ENCODE results near the gene GORASP1.

GORASP1 gene

DNA sequence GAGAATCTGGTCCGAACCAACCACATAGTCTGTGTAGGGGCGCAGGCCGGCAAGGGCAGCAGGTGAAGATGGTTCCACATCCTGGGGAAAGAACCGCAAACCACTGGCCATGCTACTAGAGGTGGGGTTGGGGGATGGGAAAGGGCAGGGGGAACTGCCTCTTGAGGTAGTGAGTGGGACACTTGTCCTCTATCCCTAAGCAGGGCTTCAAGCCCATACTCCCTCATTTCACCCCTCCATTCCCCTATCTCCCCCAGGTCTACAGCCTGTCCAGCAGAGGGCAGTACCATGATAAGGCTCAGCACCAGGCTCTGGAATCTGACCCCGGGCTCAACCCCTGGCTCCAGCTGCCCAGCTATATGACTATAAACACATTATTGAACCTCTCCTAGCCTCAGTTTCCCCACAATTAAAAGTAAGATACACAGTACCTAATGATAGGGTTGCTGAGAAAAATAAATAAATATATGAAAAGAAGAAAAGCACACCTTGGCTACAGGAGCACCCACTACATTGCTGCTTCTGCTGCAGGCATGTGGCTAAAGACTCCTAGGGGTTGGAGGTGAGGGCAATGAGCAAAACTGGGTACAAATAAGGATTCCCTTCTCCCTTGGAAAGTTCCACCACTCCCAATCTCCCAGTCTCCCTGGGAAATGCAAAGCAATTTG, 6.3 kb downstream of the GORASP1 start:
- peak; percentile 66 for DNase-seq

DNA sequence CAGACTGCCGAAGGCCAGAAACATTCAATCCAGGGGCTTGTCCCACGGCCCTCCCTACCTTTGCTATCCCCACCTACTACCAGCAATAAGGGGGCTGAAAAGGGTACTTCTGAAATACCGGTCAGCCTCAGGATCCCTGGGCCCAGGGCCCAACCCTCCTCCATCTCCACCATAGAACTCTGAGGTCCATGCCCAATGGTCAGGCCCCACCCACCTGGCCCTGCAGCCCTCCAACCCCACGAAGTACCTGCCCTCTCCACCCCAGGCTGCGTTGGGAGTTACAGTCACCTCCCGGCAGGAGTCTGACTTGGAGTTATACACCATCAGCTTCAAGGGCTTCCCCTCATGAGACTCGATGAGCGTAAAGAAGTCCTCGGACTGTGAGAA, 6.9 kb downstream of the GORASP1 start:
- DNase-seq = no peak

DNA sequence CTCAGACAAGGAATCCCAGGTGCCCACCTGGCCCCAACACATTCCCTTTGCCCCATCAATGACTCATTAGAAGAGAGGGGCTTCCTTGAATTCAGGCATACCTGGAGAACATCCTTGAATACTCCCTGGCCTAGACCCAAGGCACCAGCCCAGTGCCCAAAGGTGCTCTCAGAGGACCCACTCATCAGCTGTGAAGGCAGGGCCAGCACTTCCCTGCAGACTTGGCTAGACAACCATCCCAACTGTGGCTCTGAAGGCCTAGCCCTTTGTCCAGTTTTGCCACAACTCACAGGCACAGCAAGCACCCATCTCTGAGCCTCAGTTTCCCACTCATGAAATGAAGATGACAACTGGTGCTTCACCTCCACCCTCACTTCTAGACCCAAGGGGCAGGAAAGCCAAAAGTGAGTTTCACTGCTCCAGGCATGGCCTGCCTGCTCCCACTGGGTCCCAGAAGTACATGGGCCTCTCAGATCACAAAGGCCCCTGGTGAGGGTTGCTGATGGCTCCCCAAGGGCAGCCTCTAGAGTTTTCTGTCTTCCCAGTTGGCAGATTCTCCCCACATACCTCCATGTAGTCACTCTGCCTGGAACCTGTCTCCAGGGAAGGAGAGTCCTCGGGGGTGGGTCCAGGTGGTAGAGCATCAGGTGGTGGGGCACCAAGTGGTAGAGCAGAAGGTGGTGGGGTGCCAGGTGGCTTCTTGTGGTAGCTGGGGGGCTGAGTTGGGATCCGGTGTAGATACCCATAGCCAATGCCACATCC, 7.5 kb downstream of the GORASP1 start:
- no peak for DNase-seq

DNA sequence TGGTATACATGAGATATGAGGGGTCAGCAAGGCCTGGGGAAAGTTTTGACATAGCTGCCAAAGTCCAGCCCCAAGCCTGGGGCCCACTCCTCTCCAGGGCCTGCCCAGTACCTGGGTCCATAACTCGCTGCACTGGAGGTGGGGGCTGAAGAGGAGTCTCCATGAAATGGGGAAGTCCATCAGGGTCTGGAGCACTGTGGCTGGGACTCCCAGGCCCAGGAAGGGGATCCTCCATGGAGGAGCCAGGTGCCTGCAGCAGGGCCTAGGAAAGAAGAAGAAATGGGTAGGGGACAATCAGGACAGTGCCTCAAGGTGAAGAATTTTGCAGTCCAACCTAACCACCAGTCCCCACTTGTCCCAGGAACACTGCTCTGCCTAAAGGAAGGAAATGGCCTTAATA, 8.2 kb downstream of the GORASP1 start:
- DNase-seq = no peak

DNA sequence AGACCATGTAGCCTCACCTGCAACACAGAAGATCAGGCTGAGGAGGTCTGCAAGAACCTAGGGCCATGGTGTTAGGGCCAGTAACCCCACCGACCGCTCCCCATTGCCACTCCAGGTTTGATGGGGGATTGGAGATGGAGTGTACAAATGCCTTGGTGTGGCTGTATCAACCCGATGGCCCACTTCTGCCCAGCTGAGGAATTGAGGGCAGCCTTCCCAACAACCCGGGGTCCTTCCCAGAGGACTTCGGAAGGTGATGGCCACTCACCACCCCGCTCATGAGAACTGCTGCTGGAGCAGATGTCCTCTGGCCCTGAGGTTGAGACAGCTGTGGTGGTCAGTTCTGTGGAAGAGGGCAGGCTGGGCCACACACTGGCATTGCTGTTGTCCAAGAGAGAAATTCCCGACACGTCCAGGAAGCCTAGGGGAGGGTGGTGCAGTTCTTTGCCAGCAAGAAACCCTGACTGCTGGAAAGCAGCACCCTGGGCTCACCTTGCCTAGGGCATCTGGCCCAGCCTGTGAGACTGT, 8.9 kb downstream of the GORASP1 start:
- no peak for DNase-seq

DNA sequence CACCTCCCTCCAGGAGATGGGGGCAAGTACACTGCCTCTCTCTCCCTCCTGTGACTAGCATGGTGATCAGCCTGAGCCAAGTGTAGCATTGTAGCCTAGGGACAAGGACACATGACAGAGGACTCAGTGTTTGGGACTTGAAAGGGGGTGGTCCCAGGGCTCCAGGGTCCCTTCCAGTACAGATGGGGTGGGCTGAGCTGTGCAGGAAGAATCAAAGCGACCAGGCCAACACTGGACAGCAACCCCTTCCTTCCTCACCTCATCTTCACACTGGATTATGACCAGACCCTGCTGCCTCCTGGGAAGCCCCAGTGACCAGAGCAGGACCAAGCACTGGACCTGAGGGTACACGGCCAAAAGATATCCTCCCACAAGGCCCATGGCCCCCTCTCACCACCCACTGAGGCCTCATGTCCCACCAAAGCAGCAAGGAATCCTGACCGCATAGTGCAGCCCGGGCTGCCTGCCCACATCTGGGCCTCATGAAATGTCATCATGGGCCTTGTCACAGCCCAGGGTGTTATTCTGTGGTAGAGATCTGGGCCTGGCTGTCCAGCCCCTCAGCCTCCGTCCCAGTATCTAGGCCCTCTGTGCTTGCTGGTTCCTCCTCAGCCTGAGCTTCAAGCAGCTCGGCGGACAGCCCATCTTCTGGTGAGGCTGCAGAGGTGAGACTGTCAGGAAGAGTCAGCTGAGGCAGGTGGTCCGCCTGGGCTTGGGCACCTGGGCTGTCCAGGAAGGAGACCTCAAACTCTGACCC, 9.5 kb downstream of the GORASP1 start:
- no peak for DNase-seq

DNA sequence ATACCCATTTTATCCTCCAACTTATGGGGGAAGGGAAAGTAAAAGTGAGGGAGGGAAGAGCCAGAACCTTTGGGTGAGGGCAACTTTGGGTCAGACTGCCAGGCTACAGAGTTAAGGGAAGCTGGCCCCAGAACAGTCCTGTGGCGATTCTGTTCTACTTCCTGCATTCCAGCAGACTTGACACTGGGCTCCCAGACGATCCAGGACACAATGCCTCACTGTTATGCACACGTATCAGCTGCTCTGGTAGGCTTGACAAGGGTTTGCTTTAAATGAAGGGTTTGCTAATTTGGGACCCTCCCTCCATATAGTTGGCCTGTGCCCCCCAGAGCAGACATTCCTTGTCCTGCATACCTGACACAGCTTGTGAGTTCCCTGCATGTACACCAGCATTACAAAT, 10.7 kb downstream of the GORASP1 start:
- DNase-seq = no peak

DNA sequence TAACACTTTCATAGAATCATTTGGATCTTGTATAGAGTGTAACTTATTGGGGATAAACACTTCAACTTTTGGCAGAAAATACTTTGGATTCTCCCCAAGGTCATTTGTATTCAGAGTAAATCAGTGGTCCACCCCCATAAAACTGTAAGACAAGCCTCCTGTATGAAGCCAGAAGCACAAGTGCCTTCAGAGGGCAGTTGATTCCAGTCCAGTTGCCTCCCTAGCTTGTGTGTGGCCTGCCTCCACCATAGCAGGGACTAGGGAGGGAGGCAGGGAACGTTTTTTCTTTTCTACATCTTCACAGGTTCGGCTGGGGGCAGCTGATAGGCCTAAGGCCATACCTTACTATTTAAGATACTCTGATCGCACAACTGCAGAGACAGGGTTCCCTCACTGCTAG, 11.6 kb downstream of the GORASP1 start:
- DNase-seq = no peak

DNA sequence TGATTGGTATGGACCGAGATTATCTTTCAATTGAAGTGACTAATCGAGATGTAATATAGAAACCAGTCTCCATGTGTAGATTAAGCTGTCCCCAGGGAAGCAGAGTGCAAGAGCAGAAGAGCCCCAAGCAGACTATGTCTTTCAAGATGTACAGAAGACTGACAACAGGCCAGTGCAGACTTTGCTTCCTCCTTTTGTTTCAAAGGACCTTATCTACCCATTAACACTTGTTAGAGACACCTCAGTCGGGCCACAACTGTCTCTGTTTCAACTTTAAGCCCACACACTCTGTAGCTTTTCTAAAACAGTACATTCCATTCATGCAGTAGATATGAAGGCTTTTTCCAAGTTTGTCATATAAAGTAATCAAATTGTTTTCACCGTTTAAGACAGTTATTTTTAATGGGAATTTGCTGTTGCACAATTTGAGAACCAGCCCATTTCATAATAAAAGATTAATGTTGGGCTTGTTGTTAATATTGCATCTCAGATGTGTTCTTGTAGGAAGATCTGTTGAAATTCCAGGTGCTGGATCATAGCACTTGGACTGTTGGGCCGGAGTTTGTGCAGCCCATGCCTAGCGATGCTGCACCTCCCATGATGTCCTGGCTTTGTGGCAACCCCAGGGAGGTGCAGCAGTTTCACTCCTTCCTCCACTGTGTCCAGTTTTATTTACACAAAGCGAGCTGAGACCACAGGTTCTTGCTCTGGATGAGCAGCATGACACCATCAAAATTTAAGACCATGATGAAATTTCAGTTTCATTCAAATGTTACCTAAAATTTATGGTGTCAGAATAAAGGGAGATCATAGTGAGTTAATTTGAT, 12.4 kb downstream of the GORASP1 start:
- peak; percentile 38 for DNase-seq

DNA sequence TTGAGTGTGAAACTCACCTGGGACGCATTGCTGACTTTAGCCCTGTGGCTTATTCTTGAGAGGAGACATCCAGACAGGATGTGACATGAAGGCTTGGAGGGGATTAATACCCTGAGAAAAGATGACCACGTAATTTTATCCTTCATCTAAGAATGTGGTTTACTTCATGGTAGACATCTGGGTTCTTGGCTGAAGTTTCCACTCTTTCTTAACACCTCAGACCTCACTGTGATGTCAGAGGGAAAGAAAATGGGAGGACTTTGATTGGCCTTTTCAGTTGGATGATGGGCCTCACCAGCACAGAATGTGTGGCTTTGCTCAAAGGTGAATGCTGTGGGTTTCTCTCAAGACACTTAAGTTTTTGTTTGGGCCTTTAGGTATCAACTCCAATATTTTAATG, 16.5 kb downstream of the GORASP1 start:
- DNase-seq = no peak

DNA sequence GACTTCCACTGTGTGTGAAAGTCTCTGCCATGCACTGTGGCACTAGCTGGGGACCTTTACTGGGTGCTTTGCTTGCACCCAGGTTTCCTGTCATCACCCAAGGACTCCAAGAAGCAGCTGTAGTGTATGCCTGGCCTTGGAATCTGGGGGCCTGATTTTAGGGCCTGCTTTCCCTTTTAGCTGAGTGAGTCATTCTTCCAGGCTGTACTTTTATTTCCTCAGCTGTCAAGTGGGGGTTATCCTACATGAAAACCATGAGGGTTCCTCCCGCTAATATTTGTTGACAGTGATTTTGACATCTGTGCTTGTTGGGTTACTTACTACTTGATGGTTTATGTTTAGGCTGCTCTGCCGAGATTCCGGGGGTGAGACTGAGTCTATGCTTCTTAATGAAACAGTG, 18.5 kb downstream of the GORASP1 start:
- DNase-seq = no peak

DNA sequence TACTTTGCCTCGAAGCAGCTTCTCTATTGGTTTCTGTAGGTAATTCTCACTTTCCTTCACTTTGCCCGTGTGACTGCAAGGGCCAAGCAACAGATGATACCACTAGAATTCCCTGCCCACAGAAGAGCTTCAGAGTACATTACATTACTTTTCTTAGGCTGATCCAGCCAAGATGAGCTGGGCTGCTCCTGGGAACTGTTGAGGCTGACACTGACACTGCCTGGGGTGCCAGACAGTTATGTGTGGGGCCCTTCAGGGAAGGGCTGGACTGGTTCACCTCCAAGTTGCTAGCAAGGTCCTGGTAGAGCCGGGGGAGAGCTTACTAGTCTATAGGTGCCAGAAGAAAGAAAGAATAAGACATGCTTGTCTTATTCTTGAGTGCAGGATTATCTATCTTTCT, 19.0 kb downstream of the GORASP1 start:
- DNase-seq = no peak

DNA sequence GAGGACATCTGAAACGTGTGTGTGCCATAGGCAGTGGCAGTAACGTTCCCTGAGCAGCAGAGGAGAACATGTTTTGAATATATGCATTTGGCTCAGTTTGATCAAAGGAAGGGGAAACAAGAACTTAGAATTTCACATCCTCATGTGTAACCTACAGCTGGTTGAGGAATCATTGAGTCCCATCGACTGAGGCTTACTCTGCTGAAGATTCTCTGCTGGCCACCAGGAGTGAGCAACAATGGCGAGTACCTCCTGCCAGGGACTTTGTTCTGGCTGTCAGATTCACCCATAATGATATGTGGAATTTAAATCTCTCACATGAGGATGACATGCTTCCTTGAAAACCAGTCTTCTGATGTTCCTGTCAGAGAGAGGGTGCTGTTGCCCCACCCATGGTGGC, 21.3 kb downstream of the GORASP1 start:
- no peak for DNase-seq

DNA sequence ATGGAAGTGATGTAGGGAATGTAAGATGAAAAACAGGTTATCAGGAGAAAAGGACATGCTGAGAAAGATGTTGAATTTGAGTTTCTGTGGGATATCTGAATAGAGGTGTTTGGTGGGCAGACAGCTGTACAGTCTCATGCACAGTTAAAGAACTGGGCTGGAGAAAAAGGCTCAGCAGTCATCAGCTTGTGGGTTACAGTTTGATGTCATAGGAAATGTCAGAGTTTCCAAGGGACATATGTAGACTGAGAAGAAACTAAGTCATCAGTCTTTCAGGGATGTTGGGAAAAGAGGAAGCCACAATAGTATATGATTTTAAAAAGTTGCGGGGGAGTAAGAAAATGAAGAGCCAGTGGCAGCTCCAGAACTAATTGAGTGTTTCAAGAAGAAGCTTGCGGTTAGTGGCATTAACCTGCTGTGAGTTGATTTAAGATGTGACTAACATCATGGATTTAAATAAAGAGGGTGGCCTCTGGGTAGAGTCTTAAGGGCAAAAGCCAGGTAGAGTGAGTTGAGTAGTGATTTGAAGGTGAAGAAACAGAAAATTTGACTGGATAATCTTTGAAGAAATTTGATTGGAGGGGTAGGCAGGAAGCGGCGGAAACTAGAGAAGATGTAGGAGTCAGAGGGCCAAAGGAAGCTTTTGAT, 24.6 kb downstream of the GORASP1 start:
- no peak for DNase-seq

DNA sequence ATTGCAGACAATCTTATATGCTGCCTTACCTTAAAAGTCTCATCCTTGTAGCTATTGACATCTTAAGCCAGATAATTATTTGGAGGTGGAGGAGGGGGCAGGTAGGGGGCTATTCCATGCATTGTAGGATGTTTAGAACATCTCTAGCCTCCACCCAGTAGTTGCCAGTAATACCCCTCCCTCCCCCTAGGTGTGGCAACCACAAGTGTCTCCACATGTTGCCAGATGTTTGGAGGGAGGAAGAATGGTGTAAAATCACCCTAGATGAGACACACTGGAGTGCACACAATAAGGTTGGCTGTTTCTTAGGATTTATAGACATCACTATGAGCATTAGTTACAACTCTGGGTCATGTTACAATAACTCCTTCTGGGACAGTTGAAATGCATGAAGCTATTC, 27.4 kb downstream of the GORASP1 start:
- DNase-seq = peak; percentile 32

DNA sequence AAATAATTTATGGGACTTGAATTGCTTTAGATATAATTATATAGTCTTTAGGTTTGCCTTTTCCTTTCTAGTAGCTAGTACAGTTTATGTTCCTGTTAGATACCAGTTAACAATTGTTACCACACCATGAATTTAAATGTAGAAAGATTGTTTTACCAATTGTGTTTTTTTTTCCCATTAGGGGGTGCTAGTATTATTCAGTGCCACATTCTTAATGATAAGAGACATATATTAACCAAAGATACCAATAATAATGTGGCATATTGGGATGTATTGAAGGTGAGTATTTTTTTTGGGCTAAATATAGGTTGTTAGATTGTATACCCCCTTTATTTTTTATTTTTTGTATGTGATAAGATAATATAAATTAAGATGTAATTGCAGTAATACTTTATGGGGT, 27.9 kb downstream of the GORASP1 start:
- DNase-seq = no peak

DNA sequence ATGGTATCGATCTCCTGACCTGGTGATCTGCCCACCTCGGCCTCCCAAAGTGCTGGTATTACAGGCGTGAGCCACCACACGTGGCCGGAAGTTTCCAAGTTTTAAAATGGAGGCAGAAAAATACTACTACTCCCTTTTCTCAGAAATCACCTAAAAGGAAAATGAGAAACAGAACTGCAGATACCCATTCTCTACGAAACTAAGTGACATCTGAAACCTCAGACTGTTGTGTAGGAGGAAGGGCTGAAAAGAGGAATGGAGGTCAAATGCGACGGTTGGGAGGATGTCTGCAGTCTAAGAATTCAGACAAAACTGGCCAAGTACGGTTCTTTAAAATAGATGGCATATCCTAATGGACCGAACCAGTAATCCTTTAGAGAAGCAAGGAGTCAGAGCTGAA, 31.5 kb downstream of the GORASP1 start:
- DNase-seq = no peak

DNA sequence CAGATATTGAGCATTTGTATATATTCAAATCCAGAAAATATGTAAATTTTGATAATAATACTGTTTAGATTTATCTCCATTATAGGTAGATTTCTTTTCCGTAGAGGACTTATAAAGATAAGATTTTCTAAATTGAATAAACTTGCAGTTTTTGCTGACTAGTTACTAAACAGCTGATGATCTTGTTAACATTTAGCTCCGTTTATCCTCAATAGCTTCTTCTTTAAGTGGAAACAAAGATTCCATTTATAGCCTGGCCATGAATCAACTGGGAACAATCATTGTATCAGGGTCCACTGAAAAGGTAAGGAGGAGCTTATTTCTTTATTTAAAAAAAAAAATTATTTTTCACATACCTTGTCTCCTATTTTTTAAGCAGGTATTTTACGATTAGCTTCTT, 38.9 kb downstream of the GORASP1 start:
- DNase-seq = no peak

DNA sequence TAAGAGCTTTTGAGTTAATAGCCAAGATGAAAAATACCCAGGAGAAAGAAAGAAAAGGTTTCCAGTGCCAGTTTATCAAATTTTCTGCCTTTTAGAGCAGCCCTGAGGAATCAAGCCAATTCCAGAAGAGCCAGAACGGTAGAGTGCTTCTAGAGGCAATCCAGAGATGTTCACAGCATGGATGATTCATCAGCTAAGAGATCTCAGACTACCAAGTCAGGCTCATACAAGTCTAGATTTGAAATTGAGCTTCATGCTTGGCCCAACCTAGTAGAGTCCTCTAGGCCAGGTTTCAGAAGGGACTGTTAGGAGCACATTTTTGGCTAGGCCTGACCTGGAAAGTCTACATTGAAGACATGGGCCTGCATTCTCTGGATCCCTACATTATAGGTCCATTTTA, 40.1 kb downstream of the GORASP1 start:
- no peak for DNase-seq

DNA sequence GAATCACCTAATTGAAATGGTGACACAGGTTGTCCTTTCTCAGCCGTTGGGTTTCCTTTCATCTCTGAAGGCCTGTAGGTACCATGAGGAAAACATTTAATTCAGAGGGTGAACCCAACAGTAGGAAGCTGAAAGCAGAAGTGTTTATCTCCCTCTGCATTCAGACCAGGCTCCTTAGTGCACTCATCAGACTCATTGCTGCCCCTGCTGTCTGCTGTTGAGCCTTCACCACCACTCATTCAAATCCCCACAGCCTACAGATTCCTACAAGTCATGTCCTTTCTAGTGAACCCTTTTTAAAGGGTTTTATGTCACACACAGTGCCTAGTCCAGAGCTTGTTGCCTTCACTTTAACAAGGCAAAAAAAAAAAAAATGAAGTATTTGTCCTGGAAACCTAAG, 42.2 kb downstream of the GORASP1 start:
- peak; percentile 73 for DNase-seq

DNA sequence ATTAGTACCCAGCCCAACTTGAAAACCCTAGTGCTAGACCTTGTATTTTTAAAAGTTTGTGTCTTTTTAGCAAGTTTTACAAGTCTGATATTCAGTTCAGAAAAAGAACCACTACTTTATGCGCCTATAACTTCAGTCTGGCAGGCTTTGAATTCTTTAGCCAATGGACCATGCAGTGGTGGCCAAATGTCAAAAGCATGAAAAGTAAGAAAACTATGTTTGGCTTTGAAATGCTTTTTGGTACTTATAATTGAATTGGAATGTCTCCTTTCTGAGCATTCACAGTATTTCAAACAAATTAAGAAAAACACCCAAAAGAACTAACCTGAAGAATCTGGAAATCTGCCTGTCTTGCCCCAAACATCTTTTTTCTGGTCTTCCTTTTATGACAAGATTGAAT, 42.8 kb downstream of the GORASP1 start:
- DNase-seq = no peak

DNA sequence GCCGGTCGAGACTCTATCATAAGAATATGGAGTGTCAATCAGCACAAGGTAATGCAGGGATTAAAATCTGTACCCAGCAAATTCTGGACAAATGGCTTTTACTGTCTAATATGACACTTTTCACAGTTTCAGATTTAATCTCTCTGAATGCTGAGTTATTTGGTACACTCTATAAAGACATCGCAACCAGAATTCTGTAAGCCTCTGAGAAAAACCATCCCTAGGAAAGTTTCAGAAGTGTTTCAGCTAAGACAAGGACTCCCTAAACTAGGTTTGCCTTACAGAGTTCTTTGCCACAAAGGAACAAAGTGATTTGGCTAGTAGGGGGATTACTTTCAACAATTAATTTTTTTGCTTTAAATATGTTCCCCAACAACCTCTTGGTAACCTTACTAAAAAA, 44.3 kb downstream of the GORASP1 start:
- no peak for DNase-seq
